ENCODE data around the gene MGAT5.
A peak's percentile ranks its signal among the peaks of the same experiment; 100 is the strongest.

The MGAT5 gene

DNA sequence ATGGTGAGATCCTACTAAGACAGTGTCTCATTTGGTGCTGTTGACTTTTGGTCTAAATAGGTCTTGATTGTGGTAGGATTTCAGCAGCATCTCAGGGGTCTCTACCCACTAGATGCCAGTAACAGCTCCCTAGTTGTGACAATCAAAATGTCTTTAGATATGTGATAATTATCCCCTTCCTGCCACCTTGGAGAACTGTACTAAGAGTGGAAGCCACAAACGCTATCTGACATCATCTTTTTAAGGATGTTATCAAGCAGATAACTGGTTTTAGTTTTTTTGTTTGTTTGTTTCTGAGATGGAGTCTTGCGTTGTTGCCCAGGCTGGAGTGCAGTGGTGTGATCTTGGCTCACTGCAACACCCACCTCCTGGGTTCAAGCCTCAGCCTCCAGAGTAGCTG lies 3.1 kb downstream of the MGAT5 start:
- no peak for DNase-seq (ENCODE audit: low read depth)

DNA sequence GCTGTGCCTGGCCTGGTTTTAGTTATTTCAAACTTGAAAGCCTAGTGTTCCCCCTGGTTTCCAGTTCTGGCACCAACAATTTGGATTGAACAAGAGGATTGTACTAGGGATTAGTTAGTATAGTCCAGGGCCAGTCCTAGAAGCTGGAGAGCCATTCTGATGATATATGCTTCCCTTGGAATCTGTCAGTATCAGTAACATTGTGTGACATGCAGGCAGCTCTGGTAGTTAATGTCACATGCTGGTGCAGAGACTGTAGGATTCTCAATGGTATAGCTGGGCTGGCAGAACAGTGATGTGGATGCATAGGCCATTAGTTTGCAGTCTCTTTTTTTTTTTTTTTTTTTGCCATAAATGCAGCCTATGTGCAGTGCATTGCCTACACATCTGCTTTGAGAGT lies 3.6 kb downstream of the MGAT5 start:
- no peak for DNase-seq (ENCODE audit: low read depth)

DNA sequence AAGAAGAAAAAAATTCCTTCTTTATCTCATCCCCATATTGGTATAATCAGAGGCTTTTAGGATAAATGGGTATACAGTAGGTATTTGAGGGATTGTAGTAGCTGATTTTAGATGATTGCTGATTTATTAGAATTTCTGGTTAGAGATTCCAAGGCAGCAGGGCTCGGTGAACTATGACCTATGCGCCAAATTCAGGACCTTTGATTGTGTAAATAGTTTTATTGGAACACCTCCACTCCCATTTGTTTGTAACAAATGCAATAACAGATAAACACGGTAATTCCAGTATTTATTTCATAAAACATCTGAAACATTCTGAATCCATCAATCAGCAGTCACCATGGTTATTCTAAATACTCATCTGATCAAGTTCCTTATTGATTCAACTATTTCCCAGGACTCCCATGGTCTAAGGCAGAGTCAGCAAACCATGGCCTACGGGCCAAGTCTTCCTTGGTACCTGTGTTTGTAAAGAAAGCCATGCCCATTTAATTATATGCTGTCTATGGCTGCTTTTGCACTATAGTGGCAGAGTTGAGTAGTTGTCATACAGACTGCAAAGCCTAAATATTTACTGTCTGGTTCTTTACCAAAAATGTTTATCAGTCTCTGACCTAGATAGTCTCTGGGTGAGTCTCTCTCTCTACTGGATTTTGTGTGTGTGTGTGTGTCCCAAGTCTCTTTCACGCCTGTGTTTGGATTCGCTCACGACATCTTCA lies 4.3 kb downstream of the MGAT5 start:
- DNase-seq (ENCODE audit: low read depth) = no peak

DNA sequence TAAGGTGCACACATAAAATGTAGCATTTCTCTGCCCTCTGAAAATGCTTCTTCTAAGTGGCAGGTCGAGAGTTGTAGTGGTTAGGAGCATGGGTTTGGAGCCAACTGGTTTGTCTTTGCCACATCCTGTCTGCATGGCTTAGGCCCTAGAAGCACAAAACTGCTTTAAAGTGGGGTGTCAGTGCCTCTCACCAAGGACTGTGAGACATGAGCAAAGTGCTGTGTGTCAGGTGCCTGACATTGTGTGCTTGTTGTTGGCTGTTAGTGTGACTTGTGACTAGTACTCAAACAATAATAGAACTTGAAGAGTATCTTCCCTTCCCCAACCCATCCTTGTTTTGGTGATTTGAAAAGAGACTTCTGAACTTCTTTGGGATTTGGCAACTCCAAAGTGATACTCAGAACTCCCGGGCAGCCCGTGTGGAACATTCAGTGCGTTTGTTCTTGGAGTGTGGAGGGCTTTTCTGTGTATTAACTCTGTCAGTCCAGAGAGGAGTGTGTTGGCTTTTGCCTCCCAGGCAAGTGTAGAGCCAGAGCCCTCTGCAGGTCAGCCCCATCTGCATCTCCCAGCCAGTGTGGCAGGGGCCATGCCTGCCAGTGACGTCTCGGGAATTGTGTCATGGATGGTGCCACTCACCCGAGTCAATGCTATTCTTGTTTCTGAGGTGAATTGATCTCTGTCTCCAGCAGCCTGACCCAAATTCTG lies 5.0 kb downstream of the MGAT5 start:
- peak; percentile 49 for DNase-seq (ENCODE audit: low read depth)

DNA sequence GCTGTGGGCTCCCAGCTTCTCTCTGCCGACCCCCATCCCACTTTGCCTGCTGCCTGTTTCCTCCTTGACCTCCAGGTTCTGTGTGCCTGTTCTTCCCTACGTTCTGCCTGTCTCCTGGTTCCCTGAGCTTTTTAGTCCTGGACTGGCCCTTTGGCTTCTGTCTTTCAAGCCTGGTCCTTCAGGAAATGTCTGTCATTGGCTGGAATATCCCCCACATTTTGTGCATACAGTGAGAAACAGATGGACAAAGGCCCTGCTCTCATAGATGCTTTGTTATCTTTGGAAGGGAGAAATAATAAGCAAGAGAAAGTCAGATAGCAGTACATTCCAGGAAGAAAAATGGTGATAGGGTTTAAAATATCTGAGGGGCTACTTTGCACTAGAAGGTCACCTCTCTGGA lies 5.7 kb downstream of the MGAT5 start:
- DNase-seq (ENCODE audit: low read depth) = no peak

DNA sequence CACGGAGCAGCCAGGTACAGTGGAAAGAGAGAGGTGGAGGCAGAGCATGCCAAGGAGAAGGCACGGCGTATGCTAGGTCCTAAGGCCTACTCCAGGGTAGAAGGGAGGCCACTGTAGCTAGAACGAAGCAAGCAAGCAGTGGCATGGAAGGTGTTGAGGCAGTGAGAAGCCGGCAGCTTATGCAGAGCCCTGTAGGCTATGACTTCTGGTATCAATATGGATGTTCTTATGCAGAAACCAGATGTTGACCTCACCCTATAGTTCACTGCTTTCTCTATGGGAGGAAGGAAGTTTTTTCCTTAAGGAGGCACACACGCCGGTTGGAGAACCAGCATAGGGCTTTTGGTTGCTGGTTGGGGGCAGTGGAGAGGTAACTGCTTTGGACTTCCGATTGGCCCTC lies 6.1 kb downstream of the MGAT5 start:
- DNase-seq (ENCODE audit: low read depth) = no peak

DNA sequence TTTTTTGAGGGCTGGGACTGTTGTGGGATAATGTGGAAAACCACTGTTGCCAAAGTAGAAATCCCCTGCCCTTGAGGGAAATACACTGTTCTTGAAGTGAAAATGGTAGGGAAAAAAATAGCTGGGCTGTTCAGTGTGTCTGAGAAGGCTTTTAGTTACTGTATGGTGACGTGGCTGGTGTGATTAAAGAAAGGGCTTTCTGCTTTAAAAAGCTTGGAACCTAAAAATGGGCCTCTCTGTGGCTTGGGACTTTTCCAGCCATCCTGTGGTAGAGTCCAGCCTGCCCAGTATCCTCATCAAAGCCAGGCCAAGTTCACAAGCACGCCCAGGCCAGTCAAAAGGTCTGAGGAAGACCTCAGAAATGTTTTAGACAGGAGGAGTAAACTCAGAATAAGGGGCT lies 6.8 kb downstream of the MGAT5 start:
- DNase-seq (ENCODE audit: low read depth) = no peak

DNA sequence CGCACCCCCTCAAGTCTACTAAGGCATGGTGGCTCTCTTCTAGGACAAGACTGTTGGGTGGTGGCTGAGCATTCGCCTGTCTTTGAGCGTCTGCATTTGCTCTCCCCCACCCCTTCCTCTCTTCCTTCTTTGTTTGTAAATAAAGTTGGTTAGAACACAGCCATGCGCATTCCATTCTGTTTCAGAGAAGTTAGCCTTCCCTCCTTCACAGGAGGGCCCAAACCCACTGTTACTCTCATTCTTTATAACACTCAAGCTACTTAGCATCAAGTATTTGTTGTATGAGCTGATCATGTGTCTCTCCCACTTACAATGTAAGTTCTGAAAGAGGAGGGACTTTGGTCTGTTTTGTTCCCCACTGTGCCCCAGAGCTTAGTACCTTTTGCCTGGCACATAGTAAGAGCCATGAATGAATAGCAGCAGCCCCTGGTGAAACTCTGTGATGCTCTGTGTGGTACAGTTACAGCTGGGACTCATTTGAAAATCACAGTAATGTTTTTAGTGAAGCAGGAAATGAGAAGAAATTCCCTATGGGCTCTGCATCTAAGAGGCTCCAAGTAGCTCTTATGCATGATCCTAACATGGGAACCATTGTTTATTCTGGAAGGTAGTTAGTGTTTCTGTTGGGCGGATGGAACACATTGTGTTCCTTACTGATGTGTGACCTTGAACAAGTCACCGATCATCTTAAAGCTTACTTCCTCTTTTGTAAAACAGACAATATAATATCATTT lies 7.7 kb downstream of the MGAT5 start:
- no peak for DNase-seq (ENCODE audit: low read depth)

DNA sequence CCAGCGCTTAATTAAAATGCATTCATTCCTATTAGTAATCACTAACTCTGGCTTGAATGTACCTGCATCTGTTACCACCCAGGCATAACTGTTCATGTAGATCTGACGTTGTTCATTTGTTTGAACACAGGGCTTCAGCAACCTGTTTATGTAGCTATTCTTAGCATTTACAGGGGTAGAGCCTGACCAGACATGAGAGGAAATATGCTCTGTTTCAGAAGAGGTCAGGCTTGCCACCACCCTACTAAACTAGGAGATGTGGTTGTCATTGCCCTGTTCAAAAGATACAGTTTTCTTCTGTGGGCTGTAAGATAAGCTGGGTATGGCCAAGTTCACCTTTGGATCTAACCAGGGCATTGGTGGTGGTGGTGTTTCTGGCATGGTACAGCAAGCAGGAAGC lies 8.8 kb downstream of the MGAT5 start:
- no peak for DNase-seq (ENCODE audit: low read depth)

DNA sequence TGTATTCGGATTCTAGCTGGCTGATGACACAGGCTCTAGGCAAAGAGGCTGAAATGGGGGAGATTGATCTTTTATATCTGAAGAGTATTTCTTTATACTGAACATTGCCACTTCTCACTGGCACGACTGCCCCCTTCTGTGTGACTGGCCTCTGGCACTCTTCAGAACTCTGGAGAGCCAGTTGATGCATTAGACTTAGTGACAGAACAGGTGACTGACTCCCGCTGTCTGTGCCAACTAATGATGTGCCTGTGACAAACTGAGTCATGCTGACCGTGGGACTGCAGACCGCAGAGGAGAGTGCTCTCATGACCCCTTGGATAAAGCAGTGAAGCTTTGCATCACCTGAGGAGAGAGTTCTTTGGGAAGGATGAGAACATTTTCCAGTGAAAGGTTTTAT lies 14.4 kb downstream of the MGAT5 start:
- no peak for DNase-seq (ENCODE audit: low read depth)

DNA sequence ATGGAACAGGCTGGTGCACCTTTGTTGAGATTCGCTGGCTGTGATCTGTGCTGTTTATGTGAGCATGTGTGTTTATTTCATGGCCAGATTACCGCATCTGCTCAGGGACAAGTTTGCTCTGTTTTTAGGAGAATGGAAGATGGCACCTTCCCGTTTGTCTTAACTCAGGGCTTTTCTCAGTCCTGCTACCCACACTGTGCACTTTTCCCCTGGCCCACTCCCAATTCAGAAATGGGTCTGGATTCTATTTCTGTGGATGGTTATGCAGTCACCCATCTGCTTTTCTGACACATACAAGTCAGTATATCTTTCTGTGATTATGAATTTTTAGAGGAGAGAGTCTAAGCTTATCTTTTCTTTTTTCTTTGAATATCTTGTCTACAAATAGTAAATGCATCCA lies 15.4 kb downstream of the MGAT5 start:
- DNase-seq (ENCODE audit: low read depth) = no peak

DNA sequence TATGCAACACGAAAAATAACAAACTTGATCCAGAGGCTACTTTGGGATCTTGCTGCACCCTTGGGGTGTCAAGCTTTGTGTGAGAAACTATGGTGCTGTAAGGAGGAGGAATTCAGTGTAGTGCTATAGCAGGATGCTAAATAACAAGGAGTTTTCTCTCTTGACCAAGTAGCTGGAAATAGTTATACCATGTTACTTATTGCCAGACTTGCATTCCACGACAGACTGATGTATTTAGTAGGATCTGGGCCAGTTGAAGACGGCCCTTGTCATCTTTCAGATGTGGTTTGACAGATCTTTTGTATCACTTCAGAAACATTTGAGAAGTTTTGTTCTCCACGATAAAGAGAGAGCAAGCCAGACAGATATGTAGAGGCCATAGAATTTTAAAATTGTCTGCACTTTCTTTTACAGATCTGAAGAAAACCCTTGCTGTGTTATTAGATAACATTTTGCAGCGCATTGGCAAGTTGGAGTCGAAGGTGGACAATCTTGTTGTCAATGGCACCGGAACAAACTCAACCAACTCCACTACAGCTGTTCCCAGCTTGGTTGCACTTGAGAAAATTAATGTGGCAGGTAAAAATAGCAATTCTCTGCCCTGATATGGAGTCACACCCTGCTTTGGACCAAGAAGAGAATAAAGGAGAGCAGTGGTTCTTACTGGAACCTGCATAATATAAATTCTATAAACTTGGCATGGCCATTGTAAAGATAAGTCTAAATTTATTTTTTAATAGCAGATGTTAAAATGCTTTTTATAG lies 16.3 kb downstream of the MGAT5 start:
- no peak for DNase-seq (ENCODE audit: low read depth)

DNA sequence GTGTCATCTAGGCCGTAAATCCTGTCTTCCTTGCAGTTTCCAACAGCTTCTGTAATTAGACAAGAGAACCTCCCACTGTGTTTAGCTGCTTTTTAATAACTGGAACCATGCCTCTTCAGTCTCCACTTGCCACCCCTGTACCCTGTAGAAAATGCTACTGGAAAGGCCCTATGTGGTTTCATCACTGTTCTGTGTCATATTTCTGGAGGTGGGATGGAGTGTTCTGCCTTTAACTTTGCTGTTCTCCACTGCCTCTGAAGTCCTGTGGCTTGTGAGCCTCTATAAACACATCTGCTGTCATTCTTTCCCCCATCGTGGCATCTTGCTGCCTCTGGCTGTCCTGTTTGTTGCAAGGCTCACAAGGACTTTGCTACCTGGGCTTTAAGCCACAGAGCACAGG lies 17.9 kb downstream of the MGAT5 start:
- DNase-seq (ENCODE audit: low read depth) = no peak

DNA sequence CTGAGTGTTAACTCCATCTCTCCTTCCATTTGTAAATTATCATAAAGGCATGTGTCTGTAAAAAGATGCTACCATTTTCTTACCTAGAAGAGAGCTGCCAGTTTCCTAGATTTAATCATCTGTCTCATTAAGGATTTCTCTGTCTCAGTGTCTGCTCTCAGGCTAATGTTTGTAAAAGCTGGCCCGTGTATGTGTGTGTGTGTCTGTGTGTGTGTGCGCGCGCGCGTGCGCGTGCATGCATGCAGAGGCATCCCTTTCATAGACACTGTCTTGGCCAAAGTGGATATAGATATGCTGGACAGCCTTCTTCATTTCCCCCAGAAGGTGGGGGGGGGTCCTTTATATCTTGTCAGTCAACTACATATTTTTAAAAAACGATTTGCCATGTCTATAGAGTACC lies 18.9 kb downstream of the MGAT5 start:
- DNase-seq (ENCODE audit: low read depth) = no peak

DNA sequence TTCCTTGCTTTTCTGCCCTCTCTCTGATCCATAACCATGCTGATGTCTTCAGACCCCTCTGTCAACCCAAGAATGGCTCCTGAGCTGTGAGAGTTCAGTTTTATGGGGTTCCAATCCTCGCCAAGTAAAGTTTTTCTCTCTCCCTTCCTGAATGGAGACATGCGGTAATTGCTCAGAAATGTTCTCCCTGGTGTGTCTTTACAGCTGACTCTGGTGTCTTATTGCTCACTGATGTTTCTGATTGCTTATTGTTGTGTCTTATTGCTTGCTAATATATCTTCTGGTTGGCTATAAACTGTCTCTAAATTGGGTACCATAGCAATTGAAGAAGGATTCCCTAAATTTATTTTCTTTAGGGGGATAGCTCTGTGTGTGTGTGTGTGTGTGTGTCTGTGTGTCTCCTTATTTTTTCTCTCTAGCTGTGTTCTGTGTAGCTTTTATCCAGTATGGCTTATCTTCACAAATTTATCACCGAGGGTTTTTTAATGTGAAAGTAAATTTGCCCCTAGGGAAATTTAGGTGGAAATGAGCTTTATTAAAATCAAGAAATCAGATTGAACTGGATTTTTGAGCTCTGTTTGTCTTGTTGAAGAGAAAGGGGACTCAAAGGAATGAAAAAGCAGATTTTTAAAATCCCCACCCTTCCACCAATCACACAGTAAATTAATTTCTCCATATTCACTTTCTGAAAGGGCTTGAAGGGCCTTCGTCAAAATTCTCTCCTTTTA lies 19.5 kb downstream of the MGAT5 start:
- no peak for DNase-seq (ENCODE audit: low read depth)

DNA sequence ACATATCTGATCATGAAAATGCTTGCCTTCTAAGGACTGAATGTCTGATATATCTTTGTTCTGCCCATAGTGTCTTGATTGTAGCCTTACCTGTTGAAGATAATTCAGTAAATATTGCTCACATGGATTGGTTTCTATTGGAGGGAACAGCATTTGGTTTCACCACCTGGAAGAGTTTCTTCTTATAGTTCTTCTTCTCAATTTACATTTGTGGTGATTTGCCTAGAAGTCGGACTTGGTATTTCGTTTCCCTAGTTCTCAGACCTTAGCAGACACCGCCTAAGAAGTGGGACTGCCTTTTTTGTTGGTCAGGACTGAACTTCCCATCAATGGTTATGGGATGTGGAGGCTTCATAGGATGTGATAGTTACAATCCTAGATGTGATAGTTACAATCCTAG lies 20.2 kb downstream of the MGAT5 start:
- no peak for DNase-seq (ENCODE audit: low read depth)

DNA sequence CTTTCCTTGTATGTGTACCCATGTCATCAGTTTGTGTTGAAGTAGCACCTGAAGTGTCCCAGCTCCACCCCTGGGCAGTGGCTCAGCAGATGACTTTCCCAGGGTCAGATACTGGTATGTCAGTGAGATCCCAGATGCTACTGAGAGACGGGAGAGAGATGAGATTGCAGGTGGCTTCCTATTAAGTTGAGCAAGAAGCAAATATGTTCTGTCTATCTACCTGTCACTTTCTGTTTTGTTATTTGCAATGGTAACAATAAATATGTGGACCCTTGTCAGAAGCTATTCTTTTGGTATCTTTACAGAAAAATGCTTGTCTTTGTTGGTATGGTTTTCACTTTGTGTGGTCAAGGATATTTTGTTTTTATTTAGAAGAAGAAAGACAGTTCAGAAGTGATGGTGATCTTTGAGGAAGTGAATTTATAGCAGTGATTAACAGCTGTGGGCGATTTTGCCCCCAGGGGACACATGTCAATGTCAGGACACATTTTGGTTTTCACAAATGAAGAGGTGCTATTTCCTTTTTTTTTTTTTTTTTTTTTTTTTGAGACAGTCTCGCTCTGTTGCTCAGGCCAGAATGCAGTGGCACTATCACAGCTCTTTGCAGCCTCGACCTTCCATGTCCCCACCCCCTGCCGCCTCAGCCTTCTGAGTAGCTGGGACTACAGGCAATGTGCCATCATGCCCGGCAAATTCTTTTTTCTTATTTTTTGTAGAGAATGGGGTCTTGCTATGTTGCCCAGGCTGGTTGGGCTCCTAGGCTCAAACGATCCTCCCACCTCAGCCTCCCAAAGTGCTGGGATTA lies 21.4 kb downstream of the MGAT5 start:
- DNase-seq (ENCODE audit: low read depth) = no peak

DNA sequence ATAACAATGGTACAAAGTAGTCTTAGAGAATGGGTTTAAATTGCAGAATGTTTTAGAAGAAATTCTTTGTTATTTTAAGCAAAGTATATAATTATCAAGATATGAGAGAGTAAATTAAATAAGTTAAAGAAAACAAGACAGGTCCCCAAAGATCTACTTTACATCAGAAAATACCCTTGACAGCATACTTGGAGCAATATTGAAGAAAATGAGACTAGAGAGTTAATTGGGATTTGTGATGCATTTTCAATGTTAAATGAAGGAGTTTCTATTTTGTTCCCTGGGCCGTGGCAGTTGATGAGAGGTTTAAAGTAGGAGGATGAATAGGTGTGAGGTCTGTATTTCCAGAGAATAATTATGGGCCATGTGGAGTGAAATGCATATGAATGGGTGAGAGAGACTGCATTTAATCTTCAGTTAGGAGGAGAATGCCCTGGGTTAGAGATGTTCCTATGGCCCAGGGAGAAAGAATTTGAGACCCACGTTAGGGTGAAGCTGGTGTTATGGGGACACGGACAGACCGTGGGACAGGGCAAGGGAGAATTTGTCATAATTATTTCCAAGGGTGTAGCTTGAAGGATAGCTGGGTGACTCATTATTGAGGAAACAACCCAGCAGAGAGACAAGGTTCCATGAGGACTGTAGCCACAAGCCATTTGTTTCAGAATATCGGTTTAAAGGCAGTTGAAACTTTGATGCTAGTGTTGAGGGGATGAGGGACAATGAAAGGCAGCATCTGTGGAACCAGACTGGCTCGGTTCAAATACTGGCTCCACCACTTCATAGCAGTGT lies 22.7 kb downstream of the MGAT5 start:
- DNase-seq (ENCODE audit: low read depth) = no peak

DNA sequence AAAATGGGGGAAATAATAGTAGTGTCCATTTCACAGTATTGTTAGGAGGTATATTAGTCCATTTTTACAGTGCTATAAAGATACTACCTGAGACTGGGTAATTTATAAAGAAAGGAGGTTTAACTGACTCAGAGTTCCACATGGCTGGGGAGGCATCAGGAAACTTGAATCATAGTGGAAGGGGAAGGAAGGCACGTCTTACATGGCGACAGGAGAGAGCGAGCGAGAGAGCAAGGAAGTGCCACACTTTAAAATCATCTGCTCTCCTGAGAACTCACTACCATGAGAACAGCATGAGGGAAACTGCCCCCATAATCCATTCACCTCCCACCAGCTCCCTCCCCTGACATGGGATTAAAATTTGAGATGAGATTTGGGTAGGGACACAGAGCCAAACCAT lies 23.4 kb downstream of the MGAT5 start:
- DNase-seq (ENCODE audit: low read depth) = no peak

DNA sequence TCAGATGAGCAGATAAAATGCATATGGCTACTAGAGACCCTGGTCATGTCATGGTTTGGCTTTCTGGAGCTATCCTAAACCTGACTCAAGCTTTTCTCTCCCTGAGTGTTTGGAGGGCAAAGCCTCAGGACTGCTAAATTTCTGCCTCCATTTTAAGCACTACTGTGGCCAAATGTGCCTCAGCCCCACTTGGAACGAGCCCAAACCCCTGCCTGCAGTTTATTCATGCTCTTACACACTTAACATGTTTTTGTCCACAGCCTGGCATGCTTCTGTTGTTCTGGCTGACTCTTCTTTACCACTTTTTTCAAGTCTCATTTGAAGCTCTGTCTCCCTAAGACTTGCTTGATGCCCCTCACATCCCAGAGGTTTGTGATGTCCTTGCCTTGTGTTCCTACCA lies 24.7 kb downstream of the MGAT5 start:
- no peak for DNase-seq (ENCODE audit: low read depth)

All from T-helper 22 cell (primary cell).